HCT116 (cell line): Measurements from ENCODE around the gene PER2. TPM values are rescaled to one million over a fixed set of nuclear protein-coding genes. Genes with fewer than 3 reads are reported as not detected.

Experiments
- ATAC-seq: fragments of 200-7000 bp; cut with Tn5 transposase; 2 replicates; pipeline ENCODE4 v1.9.1; 2020; ENCODE audit warnings: mild to moderate bottlenecking, moderate library complexity
- BruUV-seq: library from RNA; stranded (reverse); fragments of 400-500 nt; replicated peaks from 2 replicates; lab custom pipeline; 2021; lab: Mats Ljungman, UMichigan
- CTCF ChIA-PET: fragments of 300-600 bp; sonication (Branson Sonifier 250); formaldehyde crosslinking; loops from one replicate; lab custom pipeline; 2021; ENCODE audit warnings: antibody characterized with exemption; lab: Charles Lee
- POLR2A ChIA-PET: fragments of 300-600, 350-600 bp; sonication (Branson Sonifier 250); formaldehyde crosslinking; loops from one replicate; lab custom pipeline; 2021; ENCODE audit warnings: antibody characterized with exemption; lab: Charles Lee
- RAD21 ChIA-PET, 2 experiments: fragments of 300-600 bp; sonication (Branson Sonifier 250); formaldehyde crosslinking; loops; one replicate each; lab custom pipeline; 2023; ENCODE audit warnings: low total read pairs in 2 of 2; ENCODE audit not compliant: uncharacterized antibody in 2 of 2, unreplicated experiment in 2 of 2, low non-redundant PET in 1 of 2; lab: Charles Lee
- DNase-seq: peaks from one replicate; pipeline ENCODE4 v3.0.0-alpha.2; 2010; ENCODE audit warnings: low read depth, low spot score
- H2AFZ ChIP-seq: fragments of 200-600 bp; shearing (Covaris generic), sonication (generic); 2 replicates; pipeline ENCODE4 v1.6.1; 2017; ENCODE audit warnings: low read depth, mixed run types, mixed read lengths, antibody characterized with exemption, low read length; ENCODE audit not compliant: poor library complexity, severe bottlenecking
- H3K27ac ChIP-seq: 2 replicates; pipeline ENCODE4 v1.5.1; 2012; ENCODE audit warnings: low read depth, low read length
- H3K27me3 ChIP-seq: fragments of 200-600 bp; sonication (generic); 2 replicates; pipeline ENCODE4 v1.6.1; 2016; ENCODE audit warnings: mixed run types, low read length, mixed read lengths; ENCODE audit not compliant: insufficient read depth
- H3K36me3 ChIP-seq, 2 experiments: fragments of 200-500 bp in 1 of 2; fragments of 200-600 bp in 1 of 2; sonication (Bioruptor generic) in 1 of 2; sonication (generic) in 1 of 2; 2 replicates each; pipeline versions ENCODE4 v1.5.1 to v1.6.1; 2014 to 2016; ENCODE audit warnings: low read length in 2 of 2, inconsistent platforms in 1 of 2, mixed read lengths in 1 of 2, mixed run types in 1 of 2; ENCODE audit not compliant: insufficient read depth in 2 of 2, control insufficient read depth in 1 of 2
- H3K4me1 ChIP-seq, 2 experiments: fragments of 200-600 bp in 1 of 2; sonication (generic) in 1 of 2; 2 replicates each; pipeline versions ENCODE4 v1.5.1 to v1.6.1; 2012 to 2017; ENCODE audit warnings: low read length in 2 of 2, inconsistent platforms in 1 of 2, mild to moderate bottlenecking in 1 of 2, mixed read lengths in 1 of 2, mixed run types in 1 of 2, moderate library complexity in 1 of 2; ENCODE audit not compliant: insufficient read depth in 2 of 2, control insufficient read depth in 1 of 2
- H3K4me2 ChIP-seq: fragments of 200-600 bp; sonication (generic); 2 replicates; pipeline ENCODE4 v1.6.1; 2017; ENCODE audit warnings: mixed run types, low read length, mixed read lengths
- H3K4me3 ChIP-seq, 2 experiments: fragments of 200-600 bp in 1 of 2; sonication (generic) in 1 of 2; replicated peaks in 1 of 2; 2 replicates each; pipeline ENCODE4 v1.5.1; 2011 to 2016; ENCODE audit warnings: low read length in 2 of 2, control low read depth in 1 of 2, low read depth in 1 of 2, mild to moderate bottlenecking in 1 of 2, mixed read lengths in 1 of 2, mixed run types in 1 of 2
- H3K79me2 ChIP-seq: fragments of 200-600 bp; sonication (generic); 2 replicates; pipeline ENCODE4 v1.6.1; 2017; ENCODE audit warnings: mild to moderate bottlenecking, mixed run types, low read length, moderate library complexity, mixed read lengths; ENCODE audit not compliant: insufficient read depth
- H3K9ac ChIP-seq: fragments of 200-600 bp; sonication (generic); 2 replicates; pipeline ENCODE4 v1.6.1; 2016; ENCODE audit warnings: low read length, mixed read lengths
- H3K9me2 ChIP-seq: fragments of 200-600 bp; sonication (generic), shearing (Covaris generic); 2 replicates; pipeline ENCODE4 v1.6.1; 2017; ENCODE audit warnings: mixed run types, mild to moderate bottlenecking, moderate library complexity; ENCODE audit not compliant: insufficient read depth
- H3K9me3 ChIP-seq, 2 experiments: fragments of 200-500 bp in 1 of 2; fragments of 200-600 bp in 1 of 2; sonication (Bioruptor generic) in 1 of 2; sonication (generic) in 1 of 2; 2 replicates each; pipeline ENCODE4 v1.6.1; 2014 to 2017; ENCODE audit warnings: low read length in 2 of 2, mixed read lengths in 2 of 2, inconsistent platforms in 1 of 2, low read depth in 1 of 2, mild to moderate bottlenecking in 1 of 2, mixed run types in 1 of 2, moderate library complexity in 1 of 2; ENCODE audit not compliant: control insufficient read depth in 1 of 2, insufficient read depth in 1 of 2
- H4K20me1 ChIP-seq: fragments of 200-600 bp; sonication (generic), shearing (Covaris generic); 2 replicates; pipeline ENCODE4 v1.6.1; 2017; ENCODE audit warnings: mixed run types, mild to moderate bottlenecking, moderate library complexity; ENCODE audit not compliant: insufficient read depth
- ZFX ChIP-seq: fragments of 450-650 bp; IDR thresholded peaks from 2 replicates; pipeline ENCODE4 v1.6.1; 2017
- ZNF274 ChIP-seq: fragments of 200-500 bp; sonication (Bioruptor generic); IDR thresholded peaks from 2 replicates; pipeline ENCODE4 v1.6.1; 2014; ENCODE audit warnings: mild to moderate bottlenecking, low read depth, low read length, inconsistent platforms
- intact Hi-C: fragments of 100-400 bp; cut with micrococcal nuclease; formaldehyde crosslinking; loops from 2 replicates; pipeline ENCODE4 v1.10.0; 2022
- total RNA-seq: library from RNA; stranded (reverse); gene quantifications from one replicate; pipeline ENCODE4 v1.2.1, GENCODE V29; 2021; ENCODE audit not compliant: unreplicated experiment
- TF ChIP-seq, protein P1 (sequence below), 3 experiments: fragments of 200-600 bp in 1 of 3; sonication (generic) in 1 of 3; IDR thresholded peaks in 2 of 3; conservative IDR thresholded peaks in 1 of 3; 2 replicates each; pipeline ENCODE4 v1.5.1; 2012 to 2017; ENCODE audit warnings: low read depth in 2 of 3, low read length in 2 of 3, antibody characterized with exemption in 1 of 3, borderline replicate concordance in 1 of 3, control low read depth in 1 of 3, mild to moderate bottlenecking in 1 of 3, mixed read lengths in 1 of 3, mixed run types in 1 of 3, moderate library complexity in 1 of 3; ENCODE audit not compliant: insufficient read depth in 1 of 3

PER2 gene
- total RNA-seq, 1 experiment from 2014 or later: 18.7 TPM

DNA sequence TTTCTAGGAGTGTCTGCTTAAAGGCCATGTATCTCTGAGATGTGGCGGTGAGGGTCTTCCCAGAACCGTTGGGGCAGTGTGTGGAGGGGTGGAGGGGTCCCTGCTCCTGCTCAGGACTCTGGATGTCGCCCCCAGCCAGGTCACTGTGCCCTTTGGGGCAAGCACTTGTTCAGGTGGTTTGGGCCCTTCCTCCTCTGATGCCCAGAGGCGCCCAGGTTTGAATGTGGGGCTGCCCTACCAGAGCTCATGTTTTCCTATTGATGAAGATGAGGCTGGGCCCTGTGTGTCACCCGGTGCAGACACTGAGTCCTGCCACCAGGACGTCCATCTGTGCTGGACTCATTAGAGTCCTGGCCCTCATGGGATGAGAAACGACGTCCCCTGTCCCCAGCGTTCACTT is 14.3 kb upstream of the PER2 start:
- H3K9me2 ChIP-seq: no peaks in the 10 kb centered on the region
- H3K27me3 ChIP-seq: no peaks in the 10 kb centered on the region
- no peak overlapping the region for H3K4me2 ChIP-seq
- no peaks in the 10 kb centered on the region for H3K79me2 ChIP-seq
- intact Hi-C loops: no loop called here
- H4K20me1 ChIP-seq: no peaks in the 10 kb centered on the region
- no TSS peak for BruUV-seq
- H3K36me3 ChIP-seq: no peaks in the 10 kb centered on the region
- H2AFZ ChIP-seq: no peak overlapping the region
- ChIA-PET POLR2A (no interaction called here), CTCF (no interaction called here), RAD21 (no interaction called here)
- no peak overlapping the region for H3K4me3 ChIP-seq
- TF ChIP-seq, protein P1, sequence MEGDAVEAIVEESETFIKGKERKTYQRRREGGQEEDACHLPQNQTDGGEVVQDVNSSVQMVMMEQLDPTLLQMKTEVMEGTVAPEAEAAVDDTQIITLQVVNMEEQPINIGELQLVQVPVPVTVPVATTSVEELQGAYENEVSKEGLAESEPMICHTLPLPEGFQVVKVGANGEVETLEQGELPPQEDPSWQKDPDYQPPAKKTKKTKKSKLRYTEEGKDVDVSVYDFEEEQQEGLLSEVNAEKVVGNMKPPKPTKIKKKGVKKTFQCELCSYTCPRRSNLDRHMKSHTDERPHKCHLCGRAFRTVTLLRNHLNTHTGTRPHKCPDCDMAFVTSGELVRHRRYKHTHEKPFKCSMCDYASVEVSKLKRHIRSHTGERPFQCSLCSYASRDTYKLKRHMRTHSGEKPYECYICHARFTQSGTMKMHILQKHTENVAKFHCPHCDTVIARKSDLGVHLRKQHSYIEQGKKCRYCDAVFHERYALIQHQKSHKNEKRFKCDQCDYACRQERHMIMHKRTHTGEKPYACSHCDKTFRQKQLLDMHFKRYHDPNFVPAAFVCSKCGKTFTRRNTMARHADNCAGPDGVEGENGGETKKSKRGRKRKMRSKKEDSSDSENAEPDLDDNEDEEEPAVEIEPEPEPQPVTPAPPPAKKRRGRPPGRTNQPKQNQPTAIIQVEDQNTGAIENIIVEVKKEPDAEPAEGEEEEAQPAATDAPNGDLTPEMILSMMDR (IDR thresholded peaks at IDR 0.05 in 2 of 3, conservative IDR thresholded peaks at IDR 0.05 in 1 of 3; ENCODE audit: borderline replicate concordance in 1 of 3, insufficient read depth in 1 of 3, low read depth in 2 of 3, low read length in 2 of 3): 0 out of 6 replicates have a peak, but pooled peaks of 1 of the 3 experiments have one; percentile 11
- TF ChIP-seq ZNF274: no peak
- H3K4me1 ChIP-seq: no peaks in the 10 kb centered on the region
- H3K9me3 ChIP-seq: no peaks in the 10 kb centered on the region
- DNase-seq (no peak), ATAC-seq (no peak)
- H3K9ac ChIP-seq: no peak overlapping the region
- H3K27ac ChIP-seq: no peak overlapping the region

DNA sequence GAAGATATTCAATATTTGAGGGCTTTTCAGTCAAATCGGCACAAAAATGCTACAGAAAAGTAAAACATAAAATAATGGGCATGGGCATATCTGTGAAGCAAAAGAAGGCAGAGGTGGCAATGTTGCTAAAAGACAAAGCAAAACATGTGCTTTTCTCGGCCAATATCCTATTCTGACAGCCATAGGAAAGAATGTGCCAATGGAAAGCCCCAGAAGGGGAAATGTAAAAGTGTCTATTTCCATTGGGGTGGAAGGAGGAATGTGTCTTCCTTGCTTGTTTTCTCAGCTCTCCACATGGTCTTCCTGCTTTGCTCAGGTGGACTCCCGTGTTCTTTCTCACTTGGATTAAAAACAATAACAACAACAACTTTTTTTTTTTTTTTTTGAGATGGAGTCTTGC is 13.7 kb upstream of the PER2 start:
- no peak overlapping the region for H3K9ac ChIP-seq
- H3K36me3 ChIP-seq: no peaks in the 10 kb centered on the region
- no peaks in the 10 kb centered on the region for H4K20me1 ChIP-seq
- no peaks in the 10 kb centered on the region for H3K79me2 ChIP-seq
- H2AFZ ChIP-seq: no peak overlapping the region
- no peaks in the 10 kb centered on the region for H3K4me1 ChIP-seq
- no peak for DNase-seq
- H3K4me3 ChIP-seq: no peak overlapping the region
- no peaks in the 10 kb centered on the region for H3K27me3 ChIP-seq
- ChIA-PET RAD21 (no interaction called here), POLR2A (no interaction called here), CTCF (no interaction called here)
- BruUV-seq: no TSS peak
- no peak for TF ChIP-seq ZFX
- no peaks in the 10 kb centered on the region for H3K9me3 ChIP-seq
- H3K27ac ChIP-seq: no peak overlapping the region
- no peaks in the 10 kb centered on the region for H3K9me2 ChIP-seq
- intact Hi-C loops: no loop called here
- H3K4me2 ChIP-seq: no peak overlapping the region
- no peak for ATAC-seq
